Activated T-cell treated with anti-CD3 and anti-CD28 coated beads for 48 hours (primary cell): ENCODE data around the gene HCST.
"Not testable (repeated sequence)": the region's sequence is repeated elsewhere in the genome, so short reads cannot be mapped to it uniquely, and the experiment has no call there.

ENCODE experiments used
- DNase-seq: peaks from one replicate; pipeline ENCODE4 v3.0.0-alpha.2; 2020; ENCODE audit warnings: low read depth

Gene HCST

GRCh38 chr19:35904311-35905068 is 2.2 kb downstream of the HCST start:
- no peak for DNase-seq

- no peak for DNase-seq
Measured at GRCh38 chr19:35905178-35905727, 2.9 kb downstream of the HCST start.

- no peak for DNase-seq
Measured at GRCh38 chr19:35907377-35907745, 5.0 kb downstream of the HCST start.

GRCh38 chr19:35908010-35908441 is 5.7 kb downstream of the HCST start, which contains the start of gene TYROBP:
Gene TYROBP, minus strand, starts transcription at chr19:35908295. Its CDS starts 67 bp downstream, at chr19:35908228.
- DNase-seq = no peak

- DNase-seq = no peak
Measured at GRCh38 chr19:35908973-35909683, 6.8 kb downstream of the HCST start.

GRCh38 chr19:35909684-35910035 is 7.3 kb downstream of the HCST start:
- no peak for DNase-seq

GRCh38 chr19:35910355-35910754 is 8.0 kb downstream of the HCST start:
- not testable (repeated sequence) for DNase-seq

- DNase-seq = no peak
Measured at GRCh38 chr19:35911173-35911572, 8.8 kb downstream of the HCST start.

- no peak for DNase-seq
Measured at GRCh38 chr19:35911790-35912189, 9.5 kb downstream of the HCST start.

GRCh38 chr19:35913589-35913988 is 11.3 kb downstream of the HCST start:
- no peak for DNase-seq

GRCh38 chr19:35915443-35915842 is 13.1 kb downstream of the HCST start:
- DNase-seq = no peak

- no peak for DNase-seq
Measured at GRCh38 chr19:35919306-35919705, 17.0 kb downstream of the HCST start.

GRCh38 chr19:35921012-35921411 is 18.7 kb downstream of the HCST start:
- DNase-seq = no peak

- no peak for DNase-seq
Measured at GRCh38 chr19:35925501-35925900, 23.2 kb downstream of the HCST start.

GRCh38 chr19:35928507-35928906 is 26.2 kb downstream of the HCST start:
- no peak for DNase-seq

GRCh38 chr19:35929876-35930275 is 27.5 kb downstream of the HCST start:
- DNase-seq = no peak

GRCh38 chr19:35931161-35931873 is 29.0 kb downstream of the HCST start:
- DNase-seq = peak; percentile 100

- DNase-seq = no peak
Measured at GRCh38 chr19:35931874-35932202, 29.5 kb downstream of the HCST start.

GRCh38 chr19:35932291-35932936 is 30.1 kb downstream of the HCST start:
- no peak for DNase-seq

GRCh38 chr19:35935911-35936737 is 33.8 kb downstream of the HCST start, which contains the start of gene LRFN3:
Gene LRFN3, plus strand, starts transcription at chr19:35936374. Its CDS starts 3,052 bp downstream, at chr19:35939426.
- DNase-seq = peak; percentile 66

GRCh38 chr19:35936738-35937268 is 34.5 kb downstream of the HCST start:
- no peak for DNase-seq
